K562 (cell line): ENCODE data around the gene ZNF646. TPM values are rescaled to one million over a fixed set of nuclear protein-coding genes. Genes with fewer than 3 reads are reported as not detected.

ENCODE experiments used
- ARID1B ChIP-seq: fragments of 450-650 bp; IDR thresholded peaks from 2 replicates; pipeline ENCODE4 v1.6.1; 2016; ENCODE audit warnings: antibody characterized with exemption, mild to moderate bottlenecking, inconsistent platforms
- CBFA2T2 ChIP-seq: fragments of 450-650 bp; conservative IDR thresholded peaks from 2 replicates; pipeline ENCODE4 v1.6.1; 2017; ENCODE audit warnings: mild to moderate bottlenecking
- ELF1 ChIP-seq: fragments of 200-800 bp; sonication (Bioruptor generic); IDR thresholded peaks from 2 replicates; pipeline ENCODE4 v1.6.1; 2016; ENCODE audit warnings: missing genetic modification characterization, missing compliant biosample characterization
- HLTF ChIP-seq: fragments of 450-650 bp; IDR thresholded peaks from 2 replicates; pipeline ENCODE4 v1.6.1; 2016
- HMG20A ChIP-seq: fragments of 450-650 bp; formaldehyde crosslinking; conservative IDR thresholded peaks from 2 replicates; pipeline ENCODE4 v1.4.0; 2020; ENCODE audit warnings: mild to moderate bottlenecking, mixed read lengths
- HMG20B ChIP-seq: fragments of 250-450 bp; sonication (Bioruptor Pico); IDR thresholded peaks from 2 replicates; pipeline ENCODE4 v1.5.0; 2021; ENCODE audit warnings: mild to moderate bottlenecking
- JUND ChIP-seq, 2 experiments: IDR thresholded peaks; 2 replicates in 1 of 2; 3 replicates in 1 of 2; pipeline ENCODE4 v1.6.1; 2011; ENCODE audit warnings: borderline replicate concordance in 2 of 2, low read depth in 2 of 2, low read length in 2 of 2, improper control_type of control experiment in 1 of 2, missing biosample characterization in 1 of 2, missing genetic modification characterization in 1 of 2, missing genetic modification reagents in 1 of 2
- NFYB ChIP-seq: IDR thresholded peaks from 2 replicates; pipeline ENCODE4 v1.6.1; 2011; ENCODE audit warnings: mild to moderate bottlenecking, moderate library complexity; ENCODE audit not compliant: insufficient read length; ENCODE audit errors: extremely low read depth
- PBX2 ChIP-seq, 2 experiments: IDR thresholded peaks in 1 of 2; conservative IDR thresholded peaks in 1 of 2; 2 replicates each; pipeline ENCODE4 v1.6.1; 2016; ENCODE audit warnings: low read depth in 2 of 2, mild to moderate bottlenecking in 1 of 2, missing compliant biosample characterization in 1 of 2, missing genetic modification characterization in 1 of 2, moderate library complexity in 1 of 2
- PCBP1 ChIP-seq: fragments of 200-400 bp; formaldehyde crosslinking; IDR thresholded peaks from 2 replicates; pipeline ENCODE4 v1.6.1; 2018; ENCODE audit warnings: mild to moderate bottlenecking, low read depth, low read length; ENCODE audit not compliant: poor library complexity, severe bottlenecking
- PHB2 ChIP-seq: fragments of 450-650 bp; IDR thresholded peaks from 2 replicates; pipeline ENCODE4 v1.6.1; 2017; ENCODE audit warnings: low read depth
- POLR2H ChIP-seq: IDR thresholded peaks from 2 replicates; pipeline ENCODE4 v1.6.1; 2016; ENCODE audit warnings: missing genetic modification characterization, low read depth, mild to moderate bottlenecking, control low read depth, missing compliant biosample characterization, moderate library complexity
- RHOXF2B ChIP-seq: fragments of 250-450 bp; sonication (Bioruptor Pico); conservative IDR thresholded peaks from 2 replicates; pipeline ENCODE4 v1.5.1; 2021
- SMAD4 ChIP-seq: fragments of 250-450 bp; sonication (Bioruptor Pico); conservative IDR thresholded peaks from 2 replicates; pipeline ENCODE4 v1.8.0; 2021; ENCODE audit warnings: inconsistent platforms, mild to moderate bottlenecking, moderate library complexity
- TAF7 ChIP-seq: fragments of 450-650 bp; IDR thresholded peaks from 2 replicates; pipeline ENCODE4 v1.6.1; 2016; ENCODE audit warnings: missing genetic modification characterization, missing compliant biosample characterization
- TARDBP ChIP-seq: fragments of 450-650 bp; IDR thresholded peaks from 2 replicates; pipeline ENCODE4 v1.6.1; 2016
- THRAP3 ChIP-seq: fragments of 450-650 bp; IDR thresholded peaks from 2 replicates; pipeline ENCODE4 v1.6.1; 2016; ENCODE audit warnings: mild to moderate bottlenecking, inconsistent platforms, borderline replicate concordance
- TSHZ1 ChIP-seq: fragments of 250-450 bp; sonication (Bioruptor Pico); IDR thresholded peaks from 2 replicates; pipeline ENCODE4 v1.4.0; 2020; ENCODE audit warnings: mild to moderate bottlenecking, moderate library complexity
- XRCC3 ChIP-seq: fragments of 450-650 bp; IDR thresholded peaks from 2 replicates; pipeline ENCODE4 v1.6.1; 2017; ENCODE audit warnings: mild to moderate bottlenecking, moderate library complexity
- ZBED1 ChIP-seq: IDR thresholded peaks from 2 replicates; pipeline ENCODE4 v1.6.1; 2014
- ZC3H11A ChIP-seq: IDR thresholded peaks from 2 replicates; pipeline ENCODE4 v1.6.1; 2012; ENCODE audit warnings: low read depth, low read length, improper control_type of control experiment
- ZNF384 ChIP-seq: IDR thresholded peaks from 2 replicates; pipeline ENCODE4 v1.6.1; 2012; ENCODE audit warnings: low read depth, low read length, improper control_type of control experiment
- ZSCAN32 ChIP-seq: fragments of 450-650 bp; formaldehyde crosslinking; IDR thresholded peaks from 2 replicates; pipeline ENCODE4 v1.4.0; 2020; ENCODE audit warnings: mild to moderate bottlenecking, moderate library complexity
- polyA plus RNA-seq, 8 experiments: library from polyadenylated mRNA; depleted of rRNA in 4 of 8; stranded (reverse) in 5 of 8; unstranded in 3 of 8; fragments of >200 nt; fragmentation: Nextera tagmentation in 2 of 8; fragmentation: Illumina TruSeq in 1 of 8; extraction: Ambion mirVana in 2 of 8; extraction: Trizol in 1 of 8; gene quantifications; 2 replicates each; pipeline versions ENCODE4 v1.2.1 to v1.2.3, GENCODE V29; 2011 to 2014; ENCODE audit warnings: inconsistent platforms in 1 of 8, missing spikeins in 1 of 8
- total RNA-seq, 7 experiments: library from RNA; depleted of rRNA in 6 of 7; stranded (reverse); fragments of >200 nt in 6 of 7; fragmentation: Illumina TruSeq in 2 of 7; extraction: Trizol in 2 of 7; gene quantifications; 2 replicates each; pipeline versions ENCODE4 v1.2.1 to v1.2.3, GENCODE V29; 2011 to 2021; ENCODE audit warnings: low replicate concordance in 1 of 7

ZNF646 gene
- total and polyA plus RNA-seq, 9 of the 15 experiments (the other 6 are each of a cell fraction or from before 2014, with no cell fraction given) = 0.08 to 20.6 (median 8.0) TPM

GRCh38 chr16:31032736-31033708, 41.2 kb upstream of the ZNF646 start, which contains the start of gene STX4 (continued):
- TF ChIP-seq TAF7 (tag) (no peak), ZC3H11A (0 out of 2 replicates have a peak, but pooled peaks have one; percentile 26), PHB2 (no peak), CBFA2T2 (peak; percentile 97), JUND (IDR thresholded peaks at IDR 0.05; ENCODE audit: borderline replicate concordance, low read depth, low read length) (peak; percentile 87), JUND (tag; IDR thresholded peaks at IDR 0.05; ENCODE audit: borderline replicate concordance, low read depth, low read length) (peak; percentile 88; the same call in 2 of the 3 replicates), POLR2H (tag) (peak; percentile 49; the same call in 1 of the 2 replicates), TSHZ1 (CRISPR knock-in tag) (no peak), NFYB (no peak), HLTF (0 out of 2 replicates have a peak, but pooled peaks have one; percentile 58), PCBP1 (no peak), ZNF384 (no peak), HMG20A (CRISPR knock-in tag) (no peak), ZBED1 (0 out of 2 replicates have a peak, but pooled peaks have one; percentile 22), ELF1 (tag) (peak; percentile 78), ARID1B (peak; percentile 52), XRCC3 (no peak), THRAP3 (no peak), RHOXF2B (CRISPR knock-in tag) (no peak), TARDBP (peak; percentile 99), HMG20B (CRISPR knock-in tag) (no peak), PBX2 (CRISPR knock-in tag; IDR thresholded peaks at IDR 0.05; ENCODE audit: low read depth) (no peak), PBX2 (tag; conservative IDR thresholded peaks at IDR 0.05; ENCODE audit: low read depth) (0 out of 2 replicates have a peak, but pooled peaks have one; percentile 15), ZSCAN32 (CRISPR knock-in tag) (no peak), SMAD4 (peak; percentile 89)
